Stimulated activated CD8-positive, alpha-beta memory T cell treated with anti-CD3 and anti-CD28 coated beads, Interleukin-12 subunit alpha, Interleukin-12 subunit beta, amount 100 ng/mL, for 4 hours (primary cell): ENCODE data around the gene FNDC3B.

Experiments used
- DNase-seq: peaks from one replicate; pipeline ENCODE4 v3.0.0-alpha.2; 2020; ENCODE audit warnings: low read depth

Gene FNDC3B

DNA sequence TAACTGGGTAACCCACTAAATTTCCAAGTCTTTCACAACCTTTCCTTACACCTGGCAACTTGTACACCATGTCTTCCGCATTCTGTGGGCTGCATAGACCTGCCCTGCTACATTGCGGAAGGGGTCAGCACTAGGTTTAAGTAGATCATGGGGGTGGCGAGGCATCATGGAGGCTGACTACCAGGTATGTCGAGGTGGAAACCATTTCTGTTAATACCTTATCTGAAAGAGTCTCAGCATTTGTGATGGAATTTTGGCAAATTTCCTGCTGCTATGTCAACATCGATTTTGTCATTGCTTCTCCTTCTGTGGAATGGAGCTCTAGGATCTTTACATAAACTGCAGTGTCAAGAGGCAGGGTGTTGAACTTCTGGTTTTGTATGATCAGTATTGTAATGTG, 221.7 kb downstream of the FNDC3B start:
- DNase-seq, result no peak

GRCh38 chr3:172262991-172263608, 223.7 kb downstream of the FNDC3B start:
- no peak for DNase-seq

GRCh38 chr3:172263781-172264486, 224.6 kb downstream of the FNDC3B start:
- no peak for DNase-seq

GRCh38 chr3:172266103-172266502, 226.7 kb downstream of the FNDC3B start:
- no peak for DNase-seq

- no peak for DNase-seq
Measured at GRCh38 chr3:172268425-172268824, 229.0 kb downstream of the FNDC3B start.

DNA sequence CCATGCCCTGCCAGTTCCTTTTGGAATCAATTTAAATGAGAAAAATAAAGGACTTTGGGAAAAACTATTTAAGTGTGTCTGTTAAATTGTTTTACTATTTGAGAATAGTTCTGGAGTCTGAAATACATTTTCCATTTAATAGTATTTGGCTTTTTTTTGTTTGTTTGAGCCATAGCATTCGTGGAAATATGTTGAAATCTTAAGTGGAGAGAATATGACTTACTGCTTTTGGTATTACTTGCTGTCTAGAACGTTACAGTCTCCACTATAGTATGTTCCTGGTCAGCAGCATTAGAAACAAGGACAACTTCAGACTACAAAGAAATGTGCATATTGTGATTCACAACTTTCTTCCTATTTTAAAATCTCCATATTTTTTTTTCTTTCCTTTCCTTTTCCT, 229.5 kb downstream of the FNDC3B start:
- no peak for DNase-seq

DNA sequence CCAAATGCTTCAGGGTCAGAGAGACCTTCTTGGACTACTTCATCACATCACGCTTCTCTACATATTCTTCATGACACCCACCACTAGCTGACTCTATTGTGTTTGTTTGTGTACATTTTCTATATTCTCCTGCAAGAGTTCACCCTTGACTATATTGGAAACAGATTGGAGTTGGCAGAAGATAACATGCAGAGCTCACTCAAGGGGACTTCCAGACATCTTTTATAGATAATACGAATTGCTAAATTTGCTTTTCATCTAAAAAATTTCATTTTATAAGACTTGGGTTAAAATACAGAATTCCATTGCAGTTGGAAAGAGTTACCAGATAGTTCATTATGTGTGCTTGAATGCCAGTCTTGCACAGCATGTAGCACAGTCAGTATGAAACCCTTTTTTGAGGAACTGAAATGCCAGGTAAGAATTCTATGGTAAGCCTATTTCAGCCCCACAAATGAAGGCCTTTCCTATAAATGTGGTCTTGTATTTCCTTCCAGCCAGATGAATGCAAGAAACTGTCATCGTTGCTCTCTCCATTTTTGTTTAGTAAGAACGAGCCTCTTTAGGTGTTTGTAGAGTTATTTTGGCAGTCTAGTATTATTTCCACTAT, 231.3 kb downstream of the FNDC3B start:
- DNase-seq, result no peak

GRCh38 chr3:172271386-172271976, 232.1 kb downstream of the FNDC3B start:
- no peak for DNase-seq

DNA sequence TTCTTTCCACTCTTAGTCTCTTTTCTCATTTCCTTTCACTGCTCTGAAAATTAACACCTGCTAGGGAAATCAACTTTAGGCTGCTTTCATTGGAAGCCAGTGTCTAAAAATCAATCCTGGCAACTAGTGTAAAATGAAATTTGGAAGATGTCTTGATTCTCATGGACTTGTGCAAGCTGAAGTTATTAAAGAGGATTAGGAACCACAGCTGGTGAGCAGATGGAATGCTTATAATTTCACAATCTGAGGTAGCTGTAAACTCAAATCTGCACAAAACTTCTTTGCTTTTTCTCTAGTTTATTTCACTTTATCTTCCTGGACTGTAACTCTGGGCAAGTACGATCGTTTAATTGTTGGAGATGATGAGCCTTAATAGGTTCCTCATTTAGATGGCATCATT, 233.3 kb downstream of the FNDC3B start:
- DNase-seq, result no peak

- DNase-seq, result no peak
Measured at GRCh38 chr3:172273378-172273777, 234.0 kb downstream of the FNDC3B start.

GRCh38 chr3:172274906-172275305, 235.5 kb downstream of the FNDC3B start:
- no peak for DNase-seq

DNA sequence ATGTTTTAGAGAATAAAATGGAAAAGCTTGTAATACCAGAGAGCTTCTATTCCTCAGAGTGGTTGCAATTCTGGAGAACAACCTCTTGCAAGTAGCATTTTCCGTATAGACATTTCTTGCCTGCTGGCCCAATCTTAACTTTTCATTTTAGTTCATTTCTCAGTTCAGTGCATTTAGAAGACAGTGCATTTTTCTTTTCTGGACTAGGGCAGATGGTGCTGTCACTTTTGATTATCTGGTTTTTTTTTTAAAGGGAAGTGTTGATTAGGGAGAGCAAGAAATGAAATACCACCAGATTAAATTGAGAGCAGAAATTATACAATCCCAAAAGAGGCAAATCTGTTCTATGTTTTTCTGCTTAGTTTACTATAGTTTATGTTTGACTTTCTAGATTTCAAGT, 236.2 kb downstream of the FNDC3B start:
- no peak for DNase-seq

DNA sequence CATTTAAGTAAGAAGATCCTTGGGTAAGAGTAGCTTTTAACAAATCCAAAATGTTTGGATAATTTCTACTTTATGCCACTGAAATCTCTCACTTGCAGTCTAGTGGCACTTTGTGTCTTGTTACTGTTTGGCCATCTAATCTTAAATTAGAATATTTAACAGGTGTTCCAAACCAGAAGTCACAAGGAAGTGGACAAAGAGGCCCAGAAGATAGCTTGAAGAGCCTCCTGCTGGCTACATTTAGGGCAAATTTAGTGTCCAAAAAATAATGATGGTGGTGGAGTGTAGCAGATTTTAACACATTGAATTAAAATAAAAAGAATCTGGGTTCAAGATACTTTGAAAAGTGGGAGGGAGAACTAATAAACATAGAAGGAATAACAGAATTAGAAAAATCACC, 236.7 kb downstream of the FNDC3B start:
- DNase-seq, result no peak

DNA sequence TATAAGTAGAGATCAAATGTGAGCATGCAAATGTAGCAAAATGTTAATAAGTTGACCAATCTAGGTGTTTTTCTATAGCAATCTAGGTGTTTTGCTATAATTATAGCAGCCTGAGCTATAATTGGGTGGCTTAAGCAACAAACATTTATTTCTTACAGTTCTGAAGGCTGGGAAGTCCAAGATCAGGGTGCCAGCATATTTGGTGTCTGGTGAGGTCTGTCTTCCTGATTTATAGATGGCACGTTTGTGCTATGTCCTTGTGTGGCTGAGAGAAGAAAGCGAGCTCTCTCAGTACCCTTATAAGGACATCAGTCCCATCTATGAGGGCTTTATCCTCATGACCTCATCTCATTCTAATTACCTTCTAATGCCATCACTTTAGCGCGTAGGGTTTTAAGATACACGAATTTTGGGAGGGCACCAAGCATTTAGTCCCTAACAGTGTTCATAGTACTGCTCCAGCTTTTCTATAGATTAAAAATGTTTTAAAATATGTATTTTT, 237.8 kb downstream of the FNDC3B start:
- DNase-seq, result no peak

GRCh38 chr3:172279191-172279640, 239.8 kb downstream of the FNDC3B start:
- no peak for DNase-seq

DNA sequence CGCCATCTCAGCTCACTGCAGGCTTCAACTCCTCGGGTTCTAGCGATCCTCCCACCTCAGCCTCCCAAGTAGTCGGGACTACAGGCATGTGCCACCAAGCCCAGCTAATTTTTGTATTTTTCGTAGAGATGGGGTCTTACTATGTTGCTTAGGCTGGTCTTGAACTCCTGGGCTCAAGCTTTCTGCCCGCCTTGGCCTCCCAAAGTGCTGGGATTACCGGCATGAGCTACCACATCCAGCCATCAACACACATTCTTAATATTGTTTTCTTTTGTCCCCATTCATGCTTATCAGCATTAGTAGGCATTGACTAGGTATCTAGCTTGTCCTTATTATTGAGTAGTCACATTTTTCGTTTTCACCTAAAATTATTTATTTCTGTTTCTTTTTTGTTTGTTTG, 240.6 kb downstream of the FNDC3B start:
- no peak for DNase-seq

- no peak for DNase-seq
Measured at GRCh38 chr3:172280406-172281051, 241.2 kb downstream of the FNDC3B start.

- DNase-seq, result no peak
Measured at GRCh38 chr3:172281884-172282283, 242.5 kb downstream of the FNDC3B start.

DNA sequence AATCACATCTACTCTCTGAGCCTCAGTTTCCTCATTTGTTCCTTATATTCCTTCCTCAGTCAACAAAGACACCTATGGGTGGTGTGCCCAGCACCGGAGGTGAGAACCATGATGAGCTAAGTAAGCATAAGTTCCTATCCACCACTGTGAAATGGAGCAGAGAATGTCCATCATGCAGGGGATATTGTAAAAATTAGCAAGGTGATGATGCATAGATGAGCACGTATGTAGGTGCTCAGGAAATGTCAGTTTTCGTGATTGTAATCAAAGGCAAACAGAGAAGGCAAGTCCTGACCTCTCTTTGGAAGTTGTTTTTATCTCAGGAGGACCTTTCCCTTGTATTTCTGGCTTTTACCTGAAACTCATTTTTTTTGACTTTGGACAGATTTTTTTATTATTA, 243.5 kb downstream of the FNDC3B start:
- DNase-seq, result no peak

DNA sequence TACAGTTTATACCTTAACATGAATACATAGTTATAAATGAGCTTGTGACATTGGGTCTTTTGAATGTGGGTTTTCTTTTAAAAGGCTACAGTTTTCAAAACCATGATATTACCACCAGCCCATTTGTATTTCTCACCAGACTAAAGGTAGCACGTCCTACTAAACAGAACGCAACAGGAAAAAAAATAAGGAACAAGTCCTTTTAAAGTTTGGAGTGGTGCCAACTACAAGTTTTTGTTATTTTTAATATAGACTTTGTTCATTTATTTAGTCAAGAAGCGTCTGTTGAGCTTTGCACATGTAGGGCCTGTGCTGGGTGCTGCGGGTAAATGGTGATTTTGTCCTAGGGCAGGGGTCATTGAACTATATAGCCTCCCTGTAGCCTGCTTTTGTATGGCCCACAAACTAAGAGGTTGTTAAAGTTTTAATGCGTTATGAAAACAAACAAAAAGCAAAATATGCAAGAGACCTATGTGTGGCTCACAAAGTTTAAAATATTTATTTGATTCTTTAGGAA, 244.5 kb downstream of the FNDC3B start:
- no peak for DNase-seq

DNA sequence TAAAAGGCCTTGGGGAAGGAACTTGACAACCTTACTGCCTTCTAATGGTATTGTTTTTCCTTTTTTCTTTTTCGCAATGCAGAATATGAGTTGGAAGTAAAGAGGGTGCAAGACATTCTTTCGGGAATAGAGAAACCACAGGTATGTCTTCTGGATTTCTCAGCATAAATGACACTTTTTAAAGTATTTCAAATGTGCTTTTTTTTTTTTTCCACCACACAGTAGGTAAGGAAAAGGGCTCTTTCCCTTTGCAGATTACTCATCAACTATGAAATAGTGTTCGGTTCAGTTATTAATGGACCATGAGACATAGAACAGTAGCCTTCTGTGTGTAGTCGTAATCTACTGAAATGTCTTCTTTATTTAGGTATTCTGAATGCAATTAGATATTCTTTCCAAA, 246.5 kb downstream of the FNDC3B start:
- no peak for DNase-seq

- DNase-seq, result no peak
Measured at GRCh38 chr3:172286548-172287148, 247.3 kb downstream of the FNDC3B start.
